GM19193 (cell line): Measurements from ENCODE around the gene XYLT1.

ENCODE experiments used
- POLR2A ChIP-seq: IDR thresholded peaks from 4 replicates; pipeline ENCODE4 v1.6.1; 2011; ENCODE audit not compliant: insufficient read depth, insufficient read length; ENCODE audit errors: extremely low read depth

XYLT1 gene

DNA sequence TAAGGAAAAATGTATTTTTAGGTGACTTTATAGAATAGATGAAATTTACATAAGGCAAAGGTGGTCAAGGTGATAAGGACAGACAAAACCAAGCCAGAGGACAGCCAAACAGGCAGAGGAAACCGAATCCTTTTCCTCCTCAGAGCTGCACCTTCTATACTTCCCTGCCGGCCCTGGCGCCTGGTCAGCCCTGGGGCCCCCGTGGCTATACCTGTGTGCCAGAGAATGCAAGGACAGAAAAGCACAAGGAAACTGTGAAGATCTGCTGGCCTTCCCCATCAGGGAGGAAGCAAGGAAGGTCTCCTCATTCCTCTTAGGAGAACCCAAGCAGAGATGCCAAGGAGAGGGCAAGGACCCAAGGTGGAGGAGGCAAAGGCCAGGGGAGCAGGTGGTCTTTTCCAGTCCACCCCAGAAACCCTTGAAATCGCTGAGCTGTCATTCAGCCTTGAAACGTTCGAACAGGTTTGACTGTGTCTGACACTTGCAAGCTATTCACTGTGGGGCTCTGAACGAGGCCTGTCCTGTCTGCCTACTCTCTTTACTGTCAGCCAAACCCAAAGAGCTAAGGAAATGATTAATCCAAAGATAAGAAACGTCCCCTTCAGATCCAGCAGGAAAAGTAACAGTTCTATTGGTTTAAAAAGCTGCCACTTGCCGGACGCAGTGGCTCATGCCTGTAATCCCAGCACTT lies 114.4 kb downstream of the XYLT1 start:
- TF ChIP-seq POLR2A = no peak

DNA sequence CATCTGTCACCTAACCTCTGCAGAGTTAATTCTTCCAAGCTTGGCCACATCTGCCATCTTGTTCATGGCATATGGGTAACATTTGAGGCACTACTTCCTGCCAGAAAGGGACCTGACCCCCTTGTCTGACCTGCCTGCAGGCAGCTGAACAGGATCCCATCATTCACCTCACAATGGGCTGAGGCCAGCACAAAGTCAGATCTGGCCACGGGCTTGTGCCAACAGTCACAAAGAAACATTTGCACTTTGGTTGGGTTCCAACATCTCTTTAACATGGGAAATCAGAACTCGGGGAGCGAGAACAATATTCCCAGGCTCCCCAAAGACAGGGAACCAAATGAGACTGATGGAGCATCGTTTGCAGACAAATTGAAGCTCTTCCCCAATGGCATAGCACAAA lies 116.1 kb downstream of the XYLT1 start:
- TF ChIP-seq POLR2A = no peak

DNA sequence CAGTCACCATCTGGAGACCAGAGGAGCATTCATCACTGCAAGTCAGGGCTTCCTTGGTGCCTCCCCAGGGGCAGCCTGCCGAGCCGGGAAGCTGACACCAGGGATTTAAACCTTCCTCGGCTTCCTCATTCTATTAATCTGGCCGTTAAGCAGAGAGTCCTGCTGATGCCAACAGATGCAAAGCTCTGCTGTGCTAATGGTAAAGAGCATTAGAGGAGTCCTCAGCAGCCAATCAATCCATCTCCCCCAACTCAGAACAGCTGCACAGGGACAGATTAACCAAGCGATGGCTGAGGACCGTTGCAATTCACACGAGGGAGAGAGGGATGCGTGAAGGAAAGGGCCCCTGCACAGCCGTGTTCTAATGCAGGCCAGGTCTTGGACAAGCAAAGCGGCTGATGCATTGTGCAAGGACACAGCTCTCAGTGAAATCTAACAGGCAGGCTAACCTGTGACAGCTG lies 116.6 kb downstream of the XYLT1 start:
- TF ChIP-seq POLR2A = no peak

DNA sequence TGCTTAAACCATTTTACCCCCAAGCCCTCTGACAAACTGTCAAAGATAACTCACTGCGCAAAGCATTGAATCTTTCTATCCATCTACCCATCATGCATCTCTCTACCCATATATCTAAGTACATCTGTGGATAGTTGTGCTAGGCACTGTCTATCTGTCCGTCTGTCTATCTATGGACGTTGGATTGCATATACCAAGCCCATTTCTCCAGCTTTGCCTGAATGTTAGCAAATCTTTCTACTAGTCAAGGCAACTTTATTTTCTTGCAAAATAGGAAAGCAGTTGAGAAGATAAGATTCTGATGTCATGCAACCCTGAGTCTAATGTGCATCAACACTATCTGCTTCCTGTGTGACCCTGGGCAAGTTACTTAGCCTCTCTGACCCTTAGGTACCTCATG lies 117.2 kb downstream of the XYLT1 start:
- no peak for TF ChIP-seq POLR2A

DNA sequence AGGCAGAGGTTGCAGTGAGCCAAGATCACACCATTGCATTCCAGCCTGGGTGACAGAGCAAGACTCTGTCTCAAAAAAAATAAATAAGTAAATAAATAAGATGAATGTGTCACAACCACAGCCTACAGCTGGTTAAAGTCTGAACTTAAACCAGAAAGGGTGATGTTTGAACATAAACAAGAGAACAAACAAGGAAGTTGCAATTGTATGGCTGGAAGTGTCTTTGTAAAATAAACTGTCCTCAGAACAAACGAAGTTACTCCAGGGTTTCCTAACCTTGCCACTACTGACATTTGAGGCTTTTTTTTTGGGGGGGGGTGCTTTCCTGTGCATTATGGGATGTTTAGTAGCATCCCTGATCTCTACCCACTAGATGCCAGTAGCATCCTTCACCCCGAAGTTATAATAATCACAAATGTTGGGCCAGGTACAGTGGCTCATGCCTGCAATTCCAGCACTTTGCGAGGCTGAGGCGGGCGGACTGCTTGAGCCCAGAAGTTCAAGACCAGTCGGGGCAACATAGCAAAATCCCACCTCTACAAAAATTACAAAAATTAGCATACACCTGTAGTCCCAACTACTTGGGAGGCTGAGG lies 119.2 kb downstream of the XYLT1 start:
- no peak for TF ChIP-seq POLR2A

DNA sequence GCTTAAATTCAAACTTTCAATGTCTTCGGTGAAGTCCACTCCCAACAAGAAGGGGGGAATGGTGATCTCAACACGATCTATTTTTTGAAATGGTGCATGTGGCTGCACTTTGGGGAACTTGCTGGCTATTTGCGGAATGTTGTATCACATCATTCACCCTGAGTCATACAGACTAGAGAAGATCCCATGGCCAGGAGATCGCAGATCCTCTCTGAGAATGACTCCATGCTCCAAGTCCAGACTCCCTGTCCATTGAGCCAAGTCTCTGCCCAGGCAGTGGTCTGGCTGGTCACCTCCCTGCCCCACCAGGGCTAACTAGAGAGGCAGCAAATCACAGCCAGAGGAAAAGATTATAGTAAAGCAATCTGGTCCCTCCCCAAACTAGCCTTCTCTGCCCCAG lies 120.6 kb downstream of the XYLT1 start:
- no peak for TF ChIP-seq POLR2A

DNA sequence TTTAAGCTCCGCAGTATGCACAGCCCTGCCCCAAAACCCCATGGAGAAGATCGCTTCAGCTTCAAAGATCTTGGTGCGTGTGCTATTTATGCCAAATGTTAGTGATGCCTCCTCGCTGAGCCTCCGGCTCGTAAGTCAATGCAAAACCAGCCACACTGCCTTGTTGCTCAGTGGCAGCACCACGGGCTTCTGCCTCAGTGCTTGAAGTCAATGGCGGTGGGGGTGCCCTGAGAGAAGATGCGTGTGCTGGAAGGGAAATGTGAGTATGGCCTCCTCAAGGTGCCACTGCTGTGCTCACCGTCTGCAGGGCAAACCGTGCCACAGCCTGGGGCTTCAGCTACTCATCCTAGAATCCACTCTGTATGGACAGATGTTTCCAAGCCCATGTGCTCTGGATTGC lies 121.9 kb downstream of the XYLT1 start:
- no peak for TF ChIP-seq POLR2A

DNA sequence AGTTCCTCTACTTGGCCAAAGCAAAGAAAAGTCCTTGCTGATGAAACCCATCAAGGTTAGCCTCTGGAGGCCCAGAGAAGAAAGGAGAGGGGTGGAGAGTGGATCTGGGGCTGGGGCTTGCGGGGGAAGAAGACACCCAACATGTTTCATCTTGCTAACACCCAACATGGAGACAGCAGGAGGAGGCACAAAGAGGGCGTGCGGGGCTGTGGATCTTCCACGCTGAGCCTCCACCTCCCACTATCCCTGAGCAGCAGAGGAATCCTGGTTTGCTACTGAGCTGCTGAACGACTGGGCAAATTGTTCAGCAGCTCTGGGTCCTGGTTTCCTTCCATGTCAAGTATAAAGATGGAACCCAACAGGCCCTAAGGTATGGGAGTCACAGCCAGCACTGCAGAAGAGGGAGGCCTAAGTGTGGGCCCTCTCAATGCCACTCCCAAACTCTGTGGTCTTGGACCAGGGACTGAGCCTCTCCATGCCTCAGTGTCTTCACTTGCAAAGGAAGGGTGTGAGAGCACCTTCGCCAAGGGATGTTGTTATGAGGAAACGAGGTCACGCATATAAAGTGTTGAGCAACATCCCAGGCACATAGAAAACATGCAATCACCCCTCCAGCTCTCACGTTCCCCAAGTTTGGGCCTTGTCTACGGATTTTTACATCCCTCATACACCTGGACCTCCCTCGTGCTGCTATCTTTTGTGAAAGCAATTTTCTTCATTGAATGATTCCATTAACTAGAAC lies 122.5 kb downstream of the XYLT1 start:
- no peak for TF ChIP-seq POLR2A

DNA sequence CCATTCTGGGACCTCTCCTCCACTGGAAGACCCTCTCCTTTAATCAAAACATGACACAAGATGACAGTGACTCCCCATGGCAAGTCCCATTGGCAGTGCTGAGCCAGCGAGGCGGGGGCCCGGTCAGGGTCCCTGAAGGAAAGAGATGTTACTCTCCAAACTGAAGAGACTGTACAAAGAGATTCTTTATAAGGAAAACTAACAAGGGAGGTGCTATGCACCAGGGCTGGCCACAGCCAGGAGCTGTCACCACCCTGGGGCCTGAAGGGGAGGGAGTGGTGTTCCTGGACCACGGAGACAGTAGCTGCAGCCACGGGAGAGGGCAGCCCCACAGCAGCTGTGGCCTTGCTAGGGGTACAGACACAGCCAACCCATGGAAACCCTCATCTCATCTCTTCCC lies 123.1 kb downstream of the XYLT1 start:
- no peak for TF ChIP-seq POLR2A

DNA sequence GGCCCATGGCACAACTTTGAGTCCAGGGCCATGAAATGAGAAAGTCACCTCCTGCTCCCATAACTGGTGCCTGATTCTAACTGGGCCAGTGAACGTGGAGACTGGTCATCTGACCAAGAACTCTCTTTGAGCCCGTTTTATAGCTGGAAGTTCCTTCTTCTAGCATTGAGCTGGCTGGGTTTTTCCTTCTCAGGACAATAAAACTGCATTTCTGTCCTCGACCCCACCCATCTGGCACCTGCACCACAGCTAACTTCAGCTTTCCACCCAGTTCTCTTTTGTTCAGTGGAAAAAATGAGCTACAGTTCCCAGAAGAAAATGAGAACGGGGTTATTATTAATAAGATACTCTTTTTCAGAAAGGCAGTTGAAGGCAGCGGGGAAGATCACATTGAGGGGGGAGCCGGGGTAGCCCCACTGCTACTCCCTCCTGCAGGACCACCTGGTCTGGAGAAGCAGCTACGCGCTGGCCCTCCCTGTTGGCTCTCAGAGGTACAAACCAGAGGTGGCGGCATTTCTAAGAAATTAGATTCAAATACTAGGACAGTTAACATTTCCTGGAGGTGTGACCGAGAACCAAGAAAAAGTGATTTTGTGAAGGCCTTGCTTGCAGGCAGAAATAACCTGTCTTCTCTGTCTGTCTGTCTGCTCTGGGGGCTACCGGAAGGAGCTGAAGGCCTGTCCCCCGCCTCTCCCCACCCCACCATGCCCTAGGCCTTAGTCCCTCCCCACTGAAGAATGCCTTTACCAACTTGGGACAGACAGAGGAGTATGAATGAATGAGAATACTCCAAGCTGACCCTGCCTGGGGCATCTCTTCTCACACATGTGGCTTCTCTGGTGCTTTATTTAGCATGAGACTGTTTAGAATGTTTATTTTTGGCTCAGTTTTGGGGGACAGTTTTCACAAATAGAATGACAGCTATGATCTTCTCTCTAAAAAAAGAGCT lies 123.9 kb downstream of the XYLT1 start:
- no peak for TF ChIP-seq POLR2A

DNA sequence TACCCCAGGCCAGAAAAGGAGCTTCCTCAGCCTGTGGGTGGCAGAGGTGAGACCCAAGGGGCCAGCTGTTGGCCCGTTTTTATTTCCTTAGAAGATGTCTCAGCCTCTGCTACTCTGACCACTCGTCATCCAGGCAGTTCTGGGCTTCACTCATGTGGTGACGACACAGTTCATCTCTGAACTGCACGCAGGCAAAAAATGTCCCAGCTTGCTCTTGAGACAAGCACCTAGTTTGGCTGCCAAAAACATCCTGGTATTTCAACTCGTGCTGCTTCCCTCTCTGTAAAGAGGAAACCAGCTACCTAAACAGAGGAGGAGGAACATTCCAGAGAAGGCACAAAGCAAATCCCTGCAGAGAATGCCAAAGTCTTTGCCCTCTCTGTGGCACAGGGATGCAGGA lies 125.7 kb downstream of the XYLT1 start:
- no peak for TF ChIP-seq POLR2A

DNA sequence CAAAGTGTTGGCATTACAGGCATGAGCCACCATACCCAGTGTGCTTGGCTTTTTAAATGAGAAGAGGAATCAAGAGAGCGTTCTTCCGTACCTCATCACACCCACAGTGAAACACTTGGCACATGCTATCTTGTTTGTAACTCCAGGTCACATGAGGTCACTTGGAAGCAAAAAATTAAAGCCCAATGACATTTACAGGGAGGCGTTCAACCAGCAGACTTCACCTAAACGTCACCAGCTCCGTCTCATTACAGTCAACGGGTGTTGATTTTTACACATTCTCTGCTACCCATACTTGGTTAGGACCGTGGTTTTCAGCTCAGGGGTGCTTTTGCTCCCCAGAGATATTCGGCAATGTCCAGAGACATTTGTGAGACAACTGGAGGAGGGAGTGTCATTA lies 127.0 kb downstream of the XYLT1 start:
- no peak for TF ChIP-seq POLR2A

DNA sequence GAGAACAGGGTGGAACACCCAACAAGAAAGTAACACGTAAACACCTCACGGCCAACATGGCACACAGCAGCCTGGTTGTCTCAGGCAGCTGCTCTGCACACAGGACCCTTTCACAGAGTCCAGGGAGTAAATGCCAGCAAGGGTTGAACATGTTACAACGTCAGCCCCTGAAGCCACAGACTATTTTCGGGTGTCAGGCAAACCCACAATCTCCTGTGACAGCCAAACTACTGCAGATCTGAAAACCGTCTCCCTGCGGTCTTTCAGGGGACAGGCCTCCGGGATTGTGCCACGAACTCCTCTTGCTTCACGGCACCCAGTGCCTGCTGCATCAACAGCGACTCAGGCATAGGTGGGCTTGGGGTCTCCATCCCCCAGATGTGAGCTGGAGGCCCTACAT lies 127.7 kb downstream of the XYLT1 start:
- no peak for TF ChIP-seq POLR2A

DNA sequence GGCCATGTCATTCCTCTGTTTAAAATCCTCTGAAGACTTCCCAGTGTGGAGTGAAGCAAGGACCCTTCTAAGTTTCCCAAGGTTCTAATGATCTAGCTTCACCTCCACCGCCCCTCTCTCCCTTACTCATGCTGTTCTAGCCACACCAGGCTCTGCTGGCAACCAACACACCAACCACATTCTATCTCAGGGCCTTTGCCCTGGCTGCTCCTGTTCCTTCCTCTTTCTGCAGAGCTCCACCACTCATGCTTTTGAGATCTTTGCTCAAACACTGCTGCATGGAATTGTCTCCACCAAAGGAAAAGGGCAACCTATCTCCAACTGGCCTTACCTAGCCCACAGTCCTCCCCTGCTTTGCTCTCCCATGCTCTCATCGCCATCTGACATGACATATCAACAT lies 128.7 kb downstream of the XYLT1 start:
- no peak for TF ChIP-seq POLR2A

DNA sequence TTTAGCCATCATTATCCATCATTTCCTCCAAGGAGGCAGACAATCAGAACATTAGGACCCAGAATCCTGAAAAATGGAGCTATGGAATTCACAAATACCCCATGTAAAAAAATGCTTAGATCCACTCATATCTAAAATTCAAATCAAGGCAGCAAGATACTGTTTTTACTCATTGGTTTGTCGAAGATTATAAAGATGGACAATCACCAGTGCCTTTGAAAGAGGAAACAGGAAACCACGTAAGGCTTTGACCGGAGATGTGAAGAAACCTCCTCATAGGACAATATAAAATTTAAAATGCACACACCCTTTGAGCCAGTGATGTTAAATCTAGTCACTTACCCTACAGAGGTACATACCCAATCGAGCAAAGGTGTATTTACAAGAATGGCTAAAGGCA lies 130.0 kb downstream of the XYLT1 start:
- no peak for TF ChIP-seq POLR2A
